DOHH2 (cell line): ENCODE measurements around the gene IL10RB.
A peak's percentile ranks its signal among the peaks of the same experiment; 100 is the strongest.

Experiments
- H3F3A ChIP-seq: fragments of 200-600 bp; sonication (generic), shearing (Covaris generic); 2 replicates; pipeline ENCODE4 v1.6.0; 2016; ENCODE audit warnings: antibody characterized with exemption, mild to moderate bottlenecking; ENCODE audit not compliant: control insufficient read depth, insufficient read depth
- H3K27ac ChIP-seq: fragments of 200-600 bp; sonication (generic); 2 replicates; pipeline ENCODE4 v1.5.1; 2014; ENCODE audit warnings: low read depth, mild to moderate bottlenecking, low read length, moderate library complexity
- H3K27me3 ChIP-seq: fragments of 200-600 bp; sonication (generic); 2 replicates; pipeline ENCODE4 v1.6.1; 2014; ENCODE audit warnings: mild to moderate bottlenecking, low read length, mixed read lengths; ENCODE audit not compliant: control insufficient read depth
- H3K36me3 ChIP-seq: fragments of 200-600 bp; sonication (generic); 2 replicates; pipeline ENCODE4 v1.6.1; 2014; ENCODE audit warnings: mild to moderate bottlenecking, low read length, moderate library complexity, mixed read lengths; ENCODE audit not compliant: control insufficient read depth
- H3K4me1 ChIP-seq: fragments of 200-600 bp; sonication (generic); 2 replicates; pipeline ENCODE4 v1.6.1; 2014; ENCODE audit warnings: mild to moderate bottlenecking, low read length, mixed read lengths; ENCODE audit not compliant: control insufficient read depth
- H3K4me2 ChIP-seq: fragments of 200-600 bp; sonication (generic); 2 replicates; pipeline ENCODE4 v1.6.0; 2014; ENCODE audit warnings: mild to moderate bottlenecking, low read length, moderate library complexity
- H3K4me3 ChIP-seq: fragments of 200-600 bp; sonication (generic); 2 replicates; pipeline ENCODE4 v1.5.1; 2014; ENCODE audit warnings: mild to moderate bottlenecking, low read length, mixed read lengths
- H3K79me2 ChIP-seq: fragments of 200-600 bp; sonication (generic); 2 replicates; pipeline ENCODE4 v1.6.1; 2014; ENCODE audit warnings: mild to moderate bottlenecking, low read length, mixed read lengths; ENCODE audit not compliant: control insufficient read depth
- H3K9me2 ChIP-seq: fragments of 200-600 bp; sonication (generic); replicated peaks from 2 replicates; pipeline ENCODE4 v1.6.1; 2014; ENCODE audit warnings: mild to moderate bottlenecking, low read length, mixed read lengths; ENCODE audit not compliant: control insufficient read depth
- H3K9me3 ChIP-seq: fragments of 200-600 bp; sonication (generic); 2 replicates; pipeline ENCODE4 v1.6.1; 2014; ENCODE audit warnings: antibody characterized with exemption, low read length, mixed read lengths; ENCODE audit not compliant: control insufficient read depth, insufficient read depth
- H4K20me1 ChIP-seq: fragments of 200-600 bp; sonication (generic); 2 replicates; pipeline ENCODE4 v1.6.0; 2014; ENCODE audit warnings: low read depth, mild to moderate bottlenecking, antibody characterized with exemption, low read length, moderate library complexity; ENCODE audit not compliant: control insufficient read depth, insufficient read depth
- CTCF ChIP-seq: fragments of 200-600 bp; sonication (generic); IDR thresholded peaks from one replicate; pipeline ENCODE4 v1.5.1; 2014; ENCODE audit warnings: antibody characterized with exemption, mild to moderate bottlenecking, low read depth, low read length; ENCODE audit not compliant: poor library complexity, severe bottlenecking
- EZH2phosphoT487 ChIP-seq: fragments of 200-600 bp; sonication (generic); IDR thresholded peaks from 2 replicates; pipeline ENCODE4 v1.6.1; 2017; ENCODE audit warnings: borderline replicate concordance, mild to moderate bottlenecking, antibody characterized with exemption, low read length, moderate library complexity, mixed read lengths

IL10RB gene

GRCh38 chr21:33327792-33328433 is 61.7 kb downstream of the IL10RB start:
- H3K27me3 ChIP-seq, result no peaks in the 10 kb centered on the region
- no peaks in the 10 kb centered on the region for H3F3A ChIP-seq
- H4K20me1 ChIP-seq, result peaks cover 4% of the 10 kb centered on the region; the same call in 1 of the 2 replicates
- H3K79me2 ChIP-seq, result peaks cover 91% of the 10 kb centered on the region
- H3K27ac ChIP-seq, result no peak overlapping the region
- peaks cover 73% of the 10 kb centered on the region for H3K36me3 ChIP-seq
- H3K4me2 ChIP-seq, result peak overlapping the region; percentile 84
- H3K9me3 ChIP-seq, result peaks cover 8% of the 10 kb centered on the region; the same call in 1 of the 2 replicates
- no peaks in the 10 kb centered on the region for H3K9me2 ChIP-seq
- peak overlapping the region; percentile 98; the same call in 1 of the 2 replicates for H3K4me3 ChIP-seq
- TF ChIP-seq CTCF (no peak), EZH2phosphoT487 (no peak)
- peaks cover 38% of the 10 kb centered on the region for H3K4me1 ChIP-seq

DNA sequence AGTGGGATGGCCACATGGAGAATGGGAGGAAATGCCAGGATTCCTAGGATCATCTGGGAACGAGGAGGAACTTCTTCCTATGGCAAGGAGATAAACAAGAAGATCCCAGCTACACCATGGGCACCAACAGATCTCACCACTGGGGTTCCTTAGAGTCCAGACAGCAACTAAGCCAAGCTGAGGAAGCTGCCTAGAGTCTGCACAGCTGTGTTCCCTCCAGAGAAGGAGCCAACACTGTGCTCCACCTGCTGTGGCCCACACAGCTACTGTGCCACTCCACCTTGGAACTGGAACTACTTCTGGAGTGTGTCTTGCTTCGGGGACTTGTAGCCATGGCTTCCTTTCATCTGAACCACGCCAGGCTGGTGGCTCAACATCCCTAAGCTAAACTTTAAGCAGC is 64.6 kb downstream of the IL10RB start:
- TF ChIP-seq EZH2phosphoT487, result no peak
- TF ChIP-seq CTCF, result no peak
- H3K27ac ChIP-seq, result no peak overlapping the region
- H3K4me1 ChIP-seq, result peaks cover 31% of the 10 kb centered on the region
- no peak overlapping the region for H3K4me2 ChIP-seq
- peaks cover 4% of the 10 kb centered on the region; the same call in 1 of the 2 replicates for H4K20me1 ChIP-seq
- H3K4me3 ChIP-seq, result no peak overlapping the region
- H3K27me3 ChIP-seq, result no peaks in the 10 kb centered on the region
- H3K36me3 ChIP-seq, result peaks cover 80% of the 10 kb centered on the region
- H3K9me2 ChIP-seq, result no peaks in the 10 kb centered on the region
- H3K9me3 ChIP-seq, result peaks cover 8% of the 10 kb centered on the region; the same call in 1 of the 2 replicates
- peaks cover 97% of the 10 kb centered on the region for H3K79me2 ChIP-seq
- 0 out of 2 replicates have a peak, but pooled peaks cover 2% of the 10 kb centered on the region for H3F3A ChIP-seq

DNA sequence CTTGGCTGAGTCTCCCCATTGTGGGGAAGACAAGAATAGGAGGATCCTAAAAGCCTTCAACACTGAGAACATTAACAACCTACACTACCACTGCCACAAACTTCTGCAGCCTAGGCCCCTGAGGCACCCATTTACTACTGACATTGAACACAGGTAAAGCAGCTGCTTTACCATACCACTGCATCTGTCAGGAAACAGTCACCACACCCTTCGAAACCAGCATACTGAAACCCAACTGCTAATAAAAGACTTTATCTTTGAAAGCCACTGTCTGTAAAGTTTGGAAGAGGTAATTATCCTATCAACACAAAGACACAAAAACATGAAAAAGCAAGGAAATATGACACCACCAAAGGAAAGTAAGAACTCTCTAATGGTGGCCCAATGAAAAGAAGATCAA is 66.0 kb downstream of the IL10RB start:
- H3F3A ChIP-seq, result 0 out of 2 replicates have a peak, but pooled peaks cover 2% of the 10 kb centered on the region
- H3K9me2 ChIP-seq, result no peaks in the 10 kb centered on the region
- H3K4me1 ChIP-seq, result peaks cover 17% of the 10 kb centered on the region
- peaks cover 81% of the 10 kb centered on the region for H3K36me3 ChIP-seq
- H4K20me1 ChIP-seq, result peaks cover 4% of the 10 kb centered on the region; the same call in 1 of the 2 replicates
- peaks cover 8% of the 10 kb centered on the region; the same call in 1 of the 2 replicates for H3K9me3 ChIP-seq
- peaks cover 88% of the 10 kb centered on the region for H3K79me2 ChIP-seq
- TF ChIP-seq EZH2phosphoT487 (no peak), CTCF (no peak)
- no peak overlapping the region for H3K27ac ChIP-seq
- H3K27me3 ChIP-seq, result no peaks in the 10 kb centered on the region
- no peak overlapping the region for H3K4me2 ChIP-seq
- H3K4me3 ChIP-seq, result no peak overlapping the region
